Central memory CD4-positive, alpha-beta T cell (primary cell): Measurements from ENCODE around the gene AKAP9.
"Not testable (repeated sequence)": the region's sequence is repeated elsewhere in the genome, so short reads cannot be mapped to it uniquely, and the experiment has no call there.

Source experiments
- DNase-seq: peaks from one replicate; pipeline ENCODE4 v3.0.0; 2022

Gene AKAP9

GRCh38 chr7:92135052-92135889 lies 194.6 kb downstream of the AKAP9 start:
- no peak for DNase-seq

- DNase-seq: no peak
Measured at GRCh38 chr7:92137557-92137956, 196.9 kb downstream of the AKAP9 start.

- no peak for DNase-seq
Measured at GRCh38 chr7:92141161-92141560, 200.5 kb downstream of the AKAP9 start.

DNA sequence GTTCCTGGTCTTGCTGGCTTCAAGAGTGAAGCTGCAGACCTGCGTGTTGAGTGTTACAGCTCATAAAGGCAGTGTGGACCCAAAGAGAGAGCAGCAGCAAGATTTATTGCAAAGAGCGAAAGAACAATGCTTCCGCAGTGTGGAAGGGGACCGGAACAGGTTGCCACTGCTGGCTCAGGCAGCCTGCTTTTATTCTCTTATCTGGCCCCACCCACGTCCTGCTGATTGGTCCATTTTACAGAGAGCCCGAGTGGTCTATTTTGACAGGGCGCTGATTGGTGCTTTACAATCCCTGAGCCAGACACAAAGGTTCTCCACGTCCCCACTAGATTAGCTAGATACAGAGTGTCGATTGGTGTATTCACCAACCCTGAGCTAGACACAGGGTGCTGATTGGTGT lies 202.1 kb downstream of the AKAP9 start:
- DNase-seq: not testable (repeated sequence)

GRCh38 chr7:92143192-92143880 lies 202.7 kb downstream of the AKAP9 start:
- not testable (repeated sequence) for DNase-seq

DNA sequence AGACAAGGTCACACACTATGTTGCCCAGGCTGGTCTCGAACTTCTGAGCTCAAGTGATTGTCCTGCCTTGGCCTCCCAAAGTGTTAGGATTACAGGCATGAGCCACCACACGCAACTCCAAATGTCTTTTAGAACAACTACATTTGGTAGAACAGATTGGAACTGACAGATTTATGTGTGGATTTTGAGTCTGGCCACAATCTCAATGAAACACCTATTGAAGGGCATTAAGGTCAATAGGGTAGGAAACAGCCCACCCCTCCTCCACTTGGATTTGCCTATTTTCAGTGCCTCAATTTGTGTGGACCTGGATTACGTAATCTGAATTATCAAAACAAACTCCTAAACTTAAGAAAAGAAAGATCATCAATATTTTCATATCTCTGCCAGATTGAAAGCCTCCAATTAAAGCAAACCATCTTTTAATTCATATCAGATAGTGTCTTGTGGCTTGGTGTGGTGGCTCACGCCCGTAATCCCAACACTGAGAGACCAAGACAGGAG lies 209.1 kb downstream of the AKAP9 start:
- no peak for DNase-seq

GRCh38 chr7:92150450-92151017 lies 209.9 kb downstream of the AKAP9 start:
- no peak for DNase-seq

DNA sequence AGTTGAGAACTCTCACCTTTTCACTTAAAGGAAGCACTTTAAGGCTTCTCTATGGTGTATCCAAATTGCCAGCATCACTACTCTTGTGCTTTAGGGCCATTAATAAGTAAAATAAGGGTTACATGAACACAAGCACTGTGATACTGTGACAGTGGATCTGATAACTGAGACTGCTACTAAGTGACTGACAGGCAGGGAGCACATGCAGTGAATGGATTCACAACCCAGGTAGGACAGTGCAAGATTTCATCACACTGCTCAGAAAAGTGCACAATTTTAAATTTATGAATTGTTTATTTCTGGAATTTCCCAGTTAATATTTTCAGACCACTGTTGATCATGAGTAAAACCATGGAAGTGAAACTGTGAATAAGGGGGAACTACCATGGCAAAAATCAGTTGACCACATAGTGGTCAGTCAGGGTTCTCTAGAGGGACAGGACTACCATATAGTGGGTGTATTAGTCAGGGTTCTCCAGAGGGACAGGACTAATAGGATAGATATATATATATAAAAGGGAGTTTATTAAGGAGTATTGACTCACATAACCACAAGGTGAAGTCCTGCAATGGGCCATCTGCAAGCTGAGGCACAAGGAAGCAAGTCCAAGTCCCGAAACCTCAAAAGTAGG lies 214.6 kb downstream of the AKAP9 start:
- no peak for DNase-seq

DNA sequence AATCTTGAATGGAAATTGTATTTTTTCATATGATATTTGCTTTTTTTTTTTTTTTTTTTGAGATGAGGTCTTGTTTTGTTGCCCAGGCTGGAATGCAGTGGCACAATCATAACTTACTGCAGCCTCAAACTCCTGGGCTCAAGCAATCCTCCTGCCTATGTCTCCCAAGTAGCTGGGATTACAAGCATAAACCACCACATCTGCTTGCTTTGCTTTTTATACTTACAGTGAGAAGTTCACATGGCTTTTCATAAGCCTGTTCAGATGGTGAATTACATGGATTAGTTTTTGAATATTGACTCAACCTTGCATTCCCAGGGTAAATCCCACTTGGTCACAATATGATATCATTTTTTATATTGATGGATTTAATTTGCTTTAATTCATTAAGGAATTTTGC lies 216.3 kb downstream of the AKAP9 start:
- DNase-seq: no peak

- no peak for DNase-seq
Measured at GRCh38 chr7:92158660-92159575, 218.3 kb downstream of the AKAP9 start.
